Upper lobe of left lung (tissue), 4 donors: ENCODE data around the gene PPP5C.

Source experiments
- EP300 ChIP-seq, 4 donors: sonication (generic); formaldehyde crosslinking; IDR thresholded peaks; one replicate each; pipeline ENCODE4 v1.5.1; 2017; ENCODE audit warnings: antibody characterized with exemption in 4 of 4, control low read depth in 2 of 4
- TF ChIP-seq, protein P1 (sequence below), 6 experiments: fragments of 450-650 bp in 4 of 6; fragments of 200-600 bp in 2 of 6; sonication (generic) in 2 of 6; IDR thresholded peaks; one replicate each; pipeline ENCODE4 v1.5.1; 2016 to 2019; ENCODE audit warnings: antibody characterized with exemption in 6 of 6

DNA sequence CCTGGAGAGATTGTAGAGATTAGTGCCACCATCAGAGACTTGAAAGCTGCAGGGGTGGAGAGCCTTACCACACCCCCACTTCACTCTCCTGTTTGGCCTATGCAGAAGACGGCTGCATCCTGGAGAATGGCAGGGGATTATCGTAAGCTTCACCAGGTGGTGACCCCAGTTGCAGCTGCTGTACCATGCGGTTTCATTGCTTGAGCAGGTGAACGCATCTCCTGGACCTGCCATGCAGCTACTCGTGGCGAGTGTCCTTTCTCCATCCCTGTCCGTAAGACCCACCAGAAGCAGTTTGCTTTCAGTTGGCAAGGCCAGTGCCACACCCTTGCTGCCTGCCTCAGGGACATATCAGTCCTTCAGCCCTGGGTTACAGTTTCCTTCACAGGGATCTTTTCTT, 21.2 kb downstream of the PPP5C start:
- TF ChIP-seq, protein P1, sequence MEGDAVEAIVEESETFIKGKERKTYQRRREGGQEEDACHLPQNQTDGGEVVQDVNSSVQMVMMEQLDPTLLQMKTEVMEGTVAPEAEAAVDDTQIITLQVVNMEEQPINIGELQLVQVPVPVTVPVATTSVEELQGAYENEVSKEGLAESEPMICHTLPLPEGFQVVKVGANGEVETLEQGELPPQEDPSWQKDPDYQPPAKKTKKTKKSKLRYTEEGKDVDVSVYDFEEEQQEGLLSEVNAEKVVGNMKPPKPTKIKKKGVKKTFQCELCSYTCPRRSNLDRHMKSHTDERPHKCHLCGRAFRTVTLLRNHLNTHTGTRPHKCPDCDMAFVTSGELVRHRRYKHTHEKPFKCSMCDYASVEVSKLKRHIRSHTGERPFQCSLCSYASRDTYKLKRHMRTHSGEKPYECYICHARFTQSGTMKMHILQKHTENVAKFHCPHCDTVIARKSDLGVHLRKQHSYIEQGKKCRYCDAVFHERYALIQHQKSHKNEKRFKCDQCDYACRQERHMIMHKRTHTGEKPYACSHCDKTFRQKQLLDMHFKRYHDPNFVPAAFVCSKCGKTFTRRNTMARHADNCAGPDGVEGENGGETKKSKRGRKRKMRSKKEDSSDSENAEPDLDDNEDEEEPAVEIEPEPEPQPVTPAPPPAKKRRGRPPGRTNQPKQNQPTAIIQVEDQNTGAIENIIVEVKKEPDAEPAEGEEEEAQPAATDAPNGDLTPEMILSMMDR (IDR thresholded peaks at IDR 0.05): no peak
- no peak for TF ChIP-seq EP300 (IDR thresholded peaks at IDR 0.05)
